K562 (cell line): ENCODE results near the gene THUMPD1. TPM values are rescaled to one million over a fixed set of nuclear protein-coding genes. Genes with fewer than 3 reads are reported as not detected.

Source experiments
- CEBPB ChIP-seq: fragments of 450-650 bp; IDR thresholded peaks from 2 replicates; pipeline ENCODE4 v1.6.1; 2016; ENCODE audit warnings: missing genetic modification characterization, missing compliant biosample characterization
- CHD4 ChIP-seq: fragments of 200-600 bp; sonication (generic); IDR thresholded peaks from 3 replicates; pipeline ENCODE4 v1.6.1; 2012; ENCODE audit warnings: low read depth, mild to moderate bottlenecking, mixed read lengths, low read length, inconsistent platforms; ENCODE audit not compliant: insufficient read depth, insufficient replicate concordance, poor library complexity, severe bottlenecking
- ESRRB ChIP-seq: fragments of 250-450 bp; sonication (Bioruptor Pico); IDR thresholded peaks from 2 replicates; pipeline ENCODE4 v1.5.0; 2020; ENCODE audit warnings: mild to moderate bottlenecking, moderate library complexity, borderline replicate concordance
- LEF1 ChIP-seq: fragments of 450-650 bp; IDR thresholded peaks from 2 replicates; pipeline ENCODE4 v1.6.1; 2016; ENCODE audit warnings: mild to moderate bottlenecking
- MCM3 ChIP-seq: fragments of 450-650 bp; IDR thresholded peaks from 2 replicates; pipeline ENCODE4 v1.6.1; 2016
- PHF8 ChIP-seq: fragments of 200-600 bp; sonication (generic); IDR thresholded peaks from 2 replicates; pipeline ENCODE4 v1.6.1; 2012; ENCODE audit warnings: mixed run types, mild to moderate bottlenecking, inconsistent platforms, low read length, moderate library complexity, borderline replicate concordance
- POLR2A ChIP-seq: fragments of 450-650 bp; conservative IDR thresholded peaks from 2 replicates; pipeline ENCODE4 v1.6.1; 2016
- RAD21 ChIP-seq, 2 experiments: fragments of 250-450 bp in 1 of 2; fragments of 450-650 bp in 1 of 2; sonication (Bioruptor Pico) in 1 of 2; formaldehyde crosslinking in 1 of 2; IDR thresholded peaks in 1 of 2; conservative IDR thresholded peaks in 1 of 2; 2 replicates each; pipeline versions ENCODE4 v1.4.0 to v1.8.0; 2020 to 2022; ENCODE audit warnings: mild to moderate bottlenecking in 2 of 2, moderate library complexity in 1 of 2
- SAFB ChIP-seq: fragments of 200-400 bp; formaldehyde crosslinking; IDR thresholded peaks from 2 replicates; pipeline ENCODE4 v1.6.1; 2017; ENCODE audit warnings: low read depth, low read length, borderline replicate concordance
- SAFB2 ChIP-seq: fragments of 200-400 bp; formaldehyde crosslinking; IDR thresholded peaks from 2 replicates; pipeline ENCODE4 v1.6.1; 2018; ENCODE audit warnings: borderline replicate concordance, low read length, low read depth, moderate library complexity; ENCODE audit not compliant: severe bottlenecking
- SIN3A ChIP-seq, 2 experiments: fragments of 150-350 bp in 1 of 2; IDR thresholded peaks; 2 replicates each; pipeline ENCODE4 v1.6.1; 2011 to 2016; ENCODE audit warnings: borderline replicate concordance in 2 of 2, low read depth in 2 of 2, low read length in 2 of 2, mild to moderate bottlenecking in 2 of 2, moderate library complexity in 2 of 2; ENCODE audit not compliant: control insufficient read depth in 1 of 2
- SMAD3 ChIP-seq: fragments of 450-650 bp; formaldehyde crosslinking; conservative IDR thresholded peaks from 2 replicates; pipeline ENCODE4 v1.4.0; 2020; ENCODE audit warnings: mild to moderate bottlenecking
- SOX6 ChIP-seq: fragments of 450-650 bp; IDR thresholded peaks from 2 replicates; pipeline ENCODE4 v1.6.1; 2014; ENCODE audit warnings: mild to moderate bottlenecking
- ZBED1 ChIP-seq: IDR thresholded peaks from 2 replicates; pipeline ENCODE4 v1.6.1; 2014
- ZEB2 ChIP-seq: fragments of 450-650 bp; IDR thresholded peaks from 2 replicates; pipeline ENCODE4 v1.6.1; 2016
- ZNF217 ChIP-seq: sonication (generic); formaldehyde crosslinking; IDR thresholded peaks from 2 replicates; pipeline ENCODE4 v1.8.0; 2022; ENCODE audit warnings: mild to moderate bottlenecking, missing genetic modification reagents
- ZNF518B ChIP-seq: fragments of 250-450 bp; sonication (Bioruptor Pico); IDR thresholded peaks from 2 replicates; pipeline ENCODE4 v1.5.0; 2021; ENCODE audit warnings: mild to moderate bottlenecking, moderate library complexity
- ZNF696 ChIP-seq: fragments of 250-450 bp; sonication (Bioruptor Pico); conservative IDR thresholded peaks from 2 replicates; pipeline ENCODE4 v1.4.0; 2020; ENCODE audit warnings: mild to moderate bottlenecking, moderate library complexity
- polyA plus RNA-seq, 8 experiments: library from polyadenylated mRNA; depleted of rRNA in 4 of 8; stranded (reverse) in 5 of 8; unstranded in 3 of 8; fragments of >200 nt; fragmentation: Nextera tagmentation in 2 of 8; fragmentation: Illumina TruSeq in 1 of 8; extraction: Ambion mirVana in 2 of 8; extraction: Trizol in 1 of 8; gene quantifications; 2 replicates each; pipeline versions ENCODE4 v1.2.1 to v1.2.3, GENCODE V29; 2011 to 2014; ENCODE audit warnings: inconsistent platforms in 1 of 8, missing spikeins in 1 of 8
- total RNA-seq, 7 experiments: library from RNA; depleted of rRNA in 6 of 7; stranded (reverse); fragments of >200 nt in 6 of 7; fragmentation: Illumina TruSeq in 2 of 7; extraction: Trizol in 2 of 7; gene quantifications; 2 replicates each; pipeline versions ENCODE4 v1.2.1 to v1.2.3, GENCODE V29; 2011 to 2021; ENCODE audit warnings: low replicate concordance in 1 of 7
- TF ChIP-seq, protein P1 (sequence below): IDR thresholded peaks from 2 replicates; pipeline ENCODE4 v1.6.1; 2016; ENCODE audit warnings: missing genetic modification characterization, missing compliant biosample characterization
- TF ChIP-seq, protein P2 (sequence below): fragments of 200-800 bp; sonication (Bioruptor generic); IDR thresholded peaks from 2 replicates; pipeline ENCODE4 v1.6.1; 2017; ENCODE audit warnings: missing genetic modification characterization, missing compliant biosample characterization

The THUMPD1 gene
- total and polyA plus RNA-seq, 9 of the 15 experiments (the other 6 are each of a cell fraction or from before 2014, with no cell fraction given), result 37.8 to 101 (median 56.8) TPM

GRCh38 chr16:20763461-20764232 lies 22.0 kb upstream of the THUMPD1 start, which contains the start of gene ACSM3 (continued):
- TF ChIP-seq SMAD3 (no peak), LEF1 (peak; percentile 35; the same call in 1 of the 2 replicates), ZEB2 (0 out of 2 replicates have a peak, but pooled peaks have one; percentile 14), SOX6 (0 out of 2 replicates have a peak, but pooled peaks have one; percentile 12), ESRRB (CRISPR knock-in tag) (no peak), CEBPB (tag) (no peak), ZNF217 (CRISPR knock-in tag) (no peak), CHD4 (no peak), SAFB2 (no peak), ZNF696 (CRISPR knock-in tag) (no peak), SIN3A (IDR thresholded peaks at IDR 0.05; ENCODE audit: borderline replicate concordance in 2 of 2, control insufficient read depth in 1 of 2, low read depth in 2 of 2, low read length in 2 of 2) (peak in 1 of 2 experiments; percentile 70; a peak in 1 of 4 replicates), POLR2A (peak; percentile 66), ZNF518B (0 out of 2 replicates have a peak, but pooled peaks have one; percentile 43), RAD21 (CRISPR knock-in tag; conservative IDR thresholded peaks at IDR 0.05 in 1 of 2, IDR thresholded peaks at IDR 0.05 in 1 of 2) (no peak; a peak in 1 of 4 replicates), PHF8 (peak; percentile 33; the same call in 1 of the 2 replicates), ZBED1 (no peak), MCM3 (no peak), SAFB (no peak)
- TF ChIP-seq, protein P1, sequence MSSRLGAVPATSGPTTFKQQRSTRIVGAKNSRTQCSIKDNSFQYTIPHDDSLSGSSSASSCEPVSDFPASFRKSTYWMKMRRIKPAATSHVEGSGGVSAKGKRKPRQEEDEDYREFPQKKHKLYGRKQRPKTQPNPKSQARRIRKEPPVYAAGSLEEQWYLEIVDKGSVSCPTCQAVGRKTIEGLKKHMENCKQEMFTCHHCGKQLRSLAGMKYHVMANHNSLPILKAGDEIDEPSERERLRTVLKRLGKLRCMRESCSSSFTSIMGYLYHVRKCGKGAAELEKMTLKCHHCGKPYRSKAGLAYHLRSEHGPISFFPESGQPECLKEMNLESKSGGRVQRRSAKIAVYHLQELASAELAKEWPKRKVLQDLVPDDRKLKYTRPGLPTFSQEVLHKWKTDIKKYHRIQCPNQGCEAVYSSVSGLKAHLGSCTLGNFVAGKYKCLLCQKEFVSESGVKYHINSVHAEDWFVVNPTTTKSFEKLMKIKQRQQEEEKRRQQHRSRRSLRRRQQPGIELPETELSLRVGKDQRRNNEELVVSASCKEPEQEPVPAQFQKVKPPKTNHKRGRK, result no peak
- TF ChIP-seq, protein P2, sequence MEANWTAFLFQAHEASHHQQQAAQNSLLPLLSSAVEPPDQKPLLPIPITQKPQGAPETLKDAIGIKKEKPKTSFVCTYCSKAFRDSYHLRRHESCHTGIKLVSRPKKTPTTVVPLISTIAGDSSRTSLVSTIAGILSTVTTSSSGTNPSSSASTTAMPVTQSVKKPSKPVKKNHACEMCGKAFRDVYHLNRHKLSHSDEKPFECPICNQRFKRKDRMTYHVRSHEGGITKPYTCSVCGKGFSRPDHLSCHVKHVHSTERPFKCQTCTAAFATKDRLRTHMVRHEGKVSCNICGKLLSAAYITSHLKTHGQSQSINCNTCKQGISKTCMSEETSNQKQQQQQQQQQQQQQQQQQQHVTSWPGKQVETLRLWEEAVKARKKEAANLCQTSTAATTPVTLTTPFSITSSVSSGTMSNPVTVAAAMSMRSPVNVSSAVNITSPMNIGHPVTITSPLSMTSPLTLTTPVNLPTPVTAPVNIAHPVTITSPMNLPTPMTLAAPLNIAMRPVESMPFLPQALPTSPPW (CRISPR knock-in tag), result peak; percentile 43; the same call in 1 of the 2 replicates
